ENCODE data around the gene EEF1A1. TPM values are rescaled to one million over a fixed set of nuclear protein-coding genes. Genes with fewer than 3 reads are reported as not detected.

Gene EEF1A1
- total and polyA plus RNA-seq, 10 donors = 7,486 to 13,640 (median 9,400) TPM

- intact Hi-C loops (cut with DNase I; ENCODE audit: low total_unique reads) = no loop called here
- peak overlapping the region in 1 of 8 donors; percentile 19 for H3K4me3 ChIP-seq
- H3K27ac ChIP-seq = peak overlapping the region in 7 of 8 donors; percentile 56 to 83 (median 69)
- H3K4me1 ChIP-seq = peaks cover 8 to 45% (median 26%) of the 10 kb centered on the region in 6 donors
- 60 to 82% (median 69%) methylated on average over 2 of the region's 2 CpGs for WGBS, 5 donors
- DNase-seq = no peak
- H3K27me3 ChIP-seq (replicated peaks in 1 of 7) = no peaks in the 10 kb centered on the region
- peaks cover 3 to 100% (median 88%) of the 10 kb centered on the region in 6 donors for H3K36me3 ChIP-seq
- H3K9me3 ChIP-seq = no peaks in the 10 kb centered on the region
- TF ChIP-seq CTCF (IDR thresholded peaks at IDR 0.05 in 8 of 11, conservative IDR thresholded peaks at IDR 0.05 in 3 of 11) (no peak), POLR2A (IDR thresholded peaks at IDR 0.05) (no peak)
These were observed 49.0 kb downstream of the EEF1A1 start for GRCh38 chr6:73471686-73472290.

Small RNA genes lying within 50 kb of the gene (small RNA-seq; reads per million reads assigned to genes)
- gene AL603910.2 (0 reads per million in 4 donors), gene RN7SL827P (0 reads per million in 4 donors)

Other genes starting within 250 kb of the EEF1A1 start
- gene DPPA5, start 166.8 kb downstream of the EEF1A1 start, total RNA-seq = not detected
- not detected for gene DPPA5, start 166.8 kb downstream of the EEF1A1 start, polyA plus RNA-seq
- not detected for gene KHDC3L, start 158.4 kb downstream of the EEF1A1 start, total RNA-seq
- gene KHDC3L, start 158.4 kb downstream of the EEF1A1 start, polyA plus RNA-seq = not detected
- under 1 TPM in 1 of 7 donors, not detected in 6; 0.70 TPM for gene OOEP, start 151.1 kb downstream of the EEF1A1 start, total RNA-seq
- under 1 TPM; 0.17 to 0.26 (median 0.19) TPM for gene OOEP, start 151.1 kb downstream of the EEF1A1 start, polyA plus RNA-seq
- gene DDX43, start 126.2 kb downstream of the EEF1A1 start, total RNA-seq = 1 to 10 TPM in 5 of 7 donors, under 1 TPM in 2; 0.34 to 1.5 (median 1.2) TPM
- gene DDX43, start 126.2 kb downstream of the EEF1A1 start, polyA plus RNA-seq = under 1 TPM; 0.44 to 0.85 (median 0.45) TPM
- 10 to 100 TPM; 14.4 to 24.3 (median 20.9) TPM for gene CGAS, start 68.7 kb downstream of the EEF1A1 start, total RNA-seq
- 1 to 10 TPM; 3.2 to 8.8 (median 3.5) TPM for gene CGAS, start 68.7 kb downstream of the EEF1A1 start, polyA plus RNA-seq
- gene MTO1, start 59.3 kb downstream of the EEF1A1 start, total RNA-seq = 10 to 100 TPM; 31.7 to 50.2 (median 45.3) TPM
- 10 to 100 TPM; 17.8 to 26.4 (median 23.6) TPM for gene MTO1, start 59.3 kb downstream of the EEF1A1 start, polyA plus RNA-seq
- gene SLC17A5, start 133.0 kb upstream of the EEF1A1 start, total RNA-seq = 10 to 100 TPM; 10.1 to 22.8 (median 14.4) TPM
- gene SLC17A5, start 133.0 kb upstream of the EEF1A1 start, polyA plus RNA-seq = 1 to 10 TPM; 1.1 to 3.8 (median 2.2) TPM
- 1 to 10 TPM; 2.6 to 6.9 (median 4.9) TPM for gene CD109, start 175.2 kb upstream of the EEF1A1 start, total RNA-seq
- under 1 TPM; 0.17 to 0.45 (median 0.18) TPM for gene CD109, start 175.2 kb upstream of the EEF1A1 start, polyA plus RNA-seq